ENCODE results near the gene SPAG4. TPM values are rescaled to one million over a fixed set of nuclear protein-coding genes. Genes with fewer than 3 reads are reported as not detected.

Gene SPAG4
- total RNA-seq, 1 experiment from 2014 or later, result 6.4 TPM

DNA sequence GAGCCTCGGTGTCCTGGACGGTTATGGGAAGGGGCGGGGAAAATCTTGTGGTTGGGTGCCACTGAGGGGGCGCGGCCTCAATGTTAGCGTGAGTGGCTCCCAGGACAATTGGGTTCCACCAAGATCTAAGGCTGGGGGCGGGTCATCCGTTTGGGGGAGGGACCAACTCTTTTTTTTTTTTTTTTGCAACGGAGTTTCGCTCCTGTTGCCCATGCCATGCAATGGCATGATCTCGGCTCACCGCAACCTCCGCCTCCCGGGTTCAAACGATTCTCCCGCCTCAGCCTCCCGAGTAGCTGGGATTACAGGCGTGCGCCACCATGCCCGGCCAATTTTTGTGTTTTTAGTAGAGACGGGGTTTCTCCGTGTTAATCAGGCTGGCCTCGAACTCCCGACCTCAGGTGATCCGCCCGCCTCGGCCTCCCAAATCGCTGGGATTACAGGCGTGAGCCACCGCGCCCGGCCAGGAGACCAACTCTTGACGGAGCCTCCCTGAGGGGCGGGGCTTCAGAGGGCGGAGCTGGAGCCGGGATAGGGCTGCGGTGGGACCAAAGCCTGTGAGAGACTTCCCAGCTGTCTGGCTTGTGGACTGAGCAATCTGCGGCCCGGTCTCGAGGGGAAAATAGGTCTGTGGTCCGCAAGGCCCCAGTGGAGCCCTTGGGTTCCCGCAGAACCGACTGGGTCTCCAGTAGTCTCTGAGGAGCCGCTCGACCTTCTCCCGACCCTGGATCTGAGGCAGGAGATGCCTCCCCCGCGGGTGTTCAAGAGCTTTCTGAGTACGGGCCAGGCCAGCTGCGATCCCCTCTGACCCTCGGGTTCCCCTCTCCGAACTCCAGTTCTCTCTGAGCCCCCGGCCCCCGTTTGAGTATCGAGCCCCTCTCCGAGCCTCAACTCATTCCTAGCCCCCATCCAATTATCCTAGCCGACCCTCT is 1.1 kb downstream of the SPAG4 start:
- H3K4me1 ChIP-seq (ENCODE audit: low read length), result peaks cover 49% of the 10 kb centered on the region
- H3K36me3 ChIP-seq (ENCODE audit: insufficient read depth, low read length), result no peaks in the 10 kb centered on the region
- H3K9ac ChIP-seq (ENCODE audit: low read length), result peak overlapping the region; percentile 66
- peak overlapping the region; percentile 74 for H3K4me3 ChIP-seq (ENCODE audit: low read length)
- no peak overlapping the region for H3K27ac ChIP-seq (ENCODE audit: low read length)
- H2AFZ ChIP-seq (ENCODE audit: low read length), result no peak overlapping the region; the same call in 1 of the 2 replicates
- no peaks in the 10 kb centered on the region for H3K9me2 ChIP-seq (replicated peaks; ENCODE audit: insufficient read depth, low read length)
- DNase-seq, result peak; percentile 71
- no peaks in the 10 kb centered on the region for H3K79me2 ChIP-seq (ENCODE audit: low read length)
- no peaks in the 10 kb centered on the region for H4K20me1 ChIP-seq (ENCODE audit: insufficient read depth, low read depth, low read length)
- H3K27me3 ChIP-seq (ENCODE audit: low read length), result no peaks in the 10 kb centered on the region
- no peaks in the 10 kb centered on the region for H3K9me3 ChIP-seq (ENCODE audit: low read length)
- H3K4me2 ChIP-seq (ENCODE audit: low read depth, low read length, poor library complexity, severe bottlenecking), result peak overlapping the region; percentile 90

DNA sequence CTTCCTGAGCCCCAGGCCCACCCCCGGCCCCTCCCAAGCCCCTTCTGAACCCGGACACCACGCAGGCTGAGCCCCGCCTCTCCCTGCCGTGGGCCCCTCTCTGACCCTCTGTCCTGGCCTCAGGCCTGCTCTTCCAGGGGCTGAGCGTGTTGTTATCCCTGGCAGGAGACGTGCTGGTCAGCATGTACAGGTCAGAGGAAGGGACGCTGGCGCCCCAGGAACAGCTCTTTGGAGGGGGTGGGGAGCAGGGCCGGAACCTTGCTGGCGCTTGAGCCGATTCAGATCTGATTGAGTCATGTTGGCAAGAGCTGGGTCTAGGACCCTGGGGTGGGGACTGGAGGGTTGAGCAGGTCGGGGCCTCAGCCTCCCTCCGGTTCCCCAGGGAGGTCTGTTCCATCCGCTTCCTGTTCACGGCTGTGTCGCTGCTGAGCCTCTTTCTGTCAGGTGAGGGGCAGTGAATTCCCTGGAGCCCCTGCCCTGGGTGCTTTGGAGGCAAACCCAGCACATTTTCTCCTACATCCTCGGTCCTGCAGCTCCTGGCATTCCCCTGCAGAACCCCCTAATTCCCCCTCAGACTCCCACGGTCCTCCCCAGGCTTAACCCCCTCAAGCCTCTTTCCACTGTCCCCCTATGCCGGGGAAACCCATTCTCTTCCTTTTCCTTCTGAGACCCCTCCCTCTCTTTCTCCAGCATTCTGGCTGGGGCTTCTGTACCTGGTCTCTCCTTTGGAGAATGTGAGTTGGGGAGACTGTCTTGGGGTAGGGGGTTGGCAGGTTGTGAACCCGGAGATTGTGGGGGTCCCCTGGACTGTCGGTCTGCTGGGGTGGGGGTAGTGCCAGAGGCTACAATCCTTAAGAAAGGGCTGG is 2.0 kb downstream of the SPAG4 start:
- H3K27me3 ChIP-seq (ENCODE audit: low read length), result no peaks in the 10 kb centered on the region
- peak overlapping the region; percentile 90 for H3K4me2 ChIP-seq (ENCODE audit: low read depth, low read length, poor library complexity, severe bottlenecking)
- H2AFZ ChIP-seq (ENCODE audit: low read length), result no peak overlapping the region; the same call in 1 of the 2 replicates
- H4K20me1 ChIP-seq (ENCODE audit: insufficient read depth, low read depth, low read length), result no peaks in the 10 kb centered on the region
- no peaks in the 10 kb centered on the region for H3K9me2 ChIP-seq (replicated peaks; ENCODE audit: insufficient read depth, low read length)
- H3K27ac ChIP-seq (ENCODE audit: low read length), result no peak overlapping the region
- H3K4me1 ChIP-seq (ENCODE audit: low read length), result peaks cover 49% of the 10 kb centered on the region
- H3K4me3 ChIP-seq (ENCODE audit: low read length), result peak overlapping the region; percentile 74
- H3K79me2 ChIP-seq (ENCODE audit: low read length), result no peaks in the 10 kb centered on the region
- H3K9ac ChIP-seq (ENCODE audit: low read length), result peak overlapping the region; percentile 66
- no peaks in the 10 kb centered on the region for H3K9me3 ChIP-seq (ENCODE audit: low read length)
- H3K36me3 ChIP-seq (ENCODE audit: insufficient read depth, low read length), result no peaks in the 10 kb centered on the region
- peak; percentile 87 for DNase-seq

DNA sequence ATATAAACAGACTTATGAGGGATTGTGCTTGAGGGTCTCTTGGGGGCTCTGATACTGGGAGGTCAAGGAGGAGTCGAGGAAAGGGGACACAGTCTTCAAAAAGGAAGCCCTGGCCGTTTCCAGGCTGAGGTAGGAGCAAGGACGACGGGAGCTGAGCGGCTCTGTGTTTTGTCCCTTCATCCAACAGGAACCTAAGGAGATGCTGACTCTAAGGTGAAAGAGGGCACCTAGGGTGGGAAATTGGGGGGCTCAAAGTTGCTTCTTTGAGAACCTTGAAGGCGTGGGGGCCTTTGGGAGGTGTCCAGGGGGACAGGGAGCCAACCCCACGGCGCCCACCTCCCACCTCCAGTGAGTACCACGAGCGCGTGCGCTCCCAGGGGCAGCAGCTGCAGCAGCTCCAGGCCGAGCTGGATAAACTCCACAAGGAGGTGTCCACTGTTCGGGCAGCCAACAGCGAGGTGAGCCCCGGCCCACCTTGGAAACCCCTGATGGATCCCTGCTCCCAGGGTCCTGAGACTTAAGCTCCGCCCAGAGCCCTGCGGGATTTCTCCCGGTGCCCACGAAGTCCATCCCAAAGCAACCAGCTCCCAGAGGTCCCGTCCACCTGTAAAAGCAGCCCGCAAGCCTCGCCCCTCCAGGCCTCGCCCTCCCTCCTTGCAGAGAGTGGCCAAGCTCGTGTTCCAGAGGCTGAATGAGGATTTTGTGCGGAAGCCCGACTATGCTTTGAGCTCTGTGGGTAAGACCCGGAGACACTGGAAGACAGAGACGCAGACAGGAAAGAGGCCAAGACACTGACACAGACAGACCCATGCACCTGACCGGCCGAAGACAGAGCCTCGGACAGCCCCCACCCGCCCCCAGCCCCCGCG is 2.9 kb downstream of the SPAG4 start:
- Histone ChIP-seq H3K27ac (ENCODE audit: low read length) (no peak overlapping the region), H3K27me3 (ENCODE audit: low read length) (no peaks in the 10 kb centered on the region), H3K36me3 (ENCODE audit: insufficient read depth, low read length) (no peaks in the 10 kb centered on the region), H4K20me1 (ENCODE audit: insufficient read depth, low read depth, low read length) (no peaks in the 10 kb centered on the region), H3K79me2 (ENCODE audit: low read length) (no peaks in the 10 kb centered on the region), H3K4me3 (ENCODE audit: low read length) (peak overlapping the region; percentile 74), H3K4me2 (ENCODE audit: low read depth, low read length, poor library complexity, severe bottlenecking) (peak overlapping the region; percentile 90), H3K9ac (ENCODE audit: low read length) (peak overlapping the region; percentile 66), H2AFZ (ENCODE audit: low read length) (0 out of 2 replicates have a peak overlapping the region, but pooled peaks have one; percentile 27), H3K9me2 (replicated peaks; ENCODE audit: insufficient read depth, low read length) (no peaks in the 10 kb centered on the region), H3K4me1 (ENCODE audit: low read length) (peaks cover 49% of the 10 kb centered on the region), H3K9me3 (ENCODE audit: low read length) (no peaks in the 10 kb centered on the region)
- DNase-seq, result peak; percentile 56

DNA sequence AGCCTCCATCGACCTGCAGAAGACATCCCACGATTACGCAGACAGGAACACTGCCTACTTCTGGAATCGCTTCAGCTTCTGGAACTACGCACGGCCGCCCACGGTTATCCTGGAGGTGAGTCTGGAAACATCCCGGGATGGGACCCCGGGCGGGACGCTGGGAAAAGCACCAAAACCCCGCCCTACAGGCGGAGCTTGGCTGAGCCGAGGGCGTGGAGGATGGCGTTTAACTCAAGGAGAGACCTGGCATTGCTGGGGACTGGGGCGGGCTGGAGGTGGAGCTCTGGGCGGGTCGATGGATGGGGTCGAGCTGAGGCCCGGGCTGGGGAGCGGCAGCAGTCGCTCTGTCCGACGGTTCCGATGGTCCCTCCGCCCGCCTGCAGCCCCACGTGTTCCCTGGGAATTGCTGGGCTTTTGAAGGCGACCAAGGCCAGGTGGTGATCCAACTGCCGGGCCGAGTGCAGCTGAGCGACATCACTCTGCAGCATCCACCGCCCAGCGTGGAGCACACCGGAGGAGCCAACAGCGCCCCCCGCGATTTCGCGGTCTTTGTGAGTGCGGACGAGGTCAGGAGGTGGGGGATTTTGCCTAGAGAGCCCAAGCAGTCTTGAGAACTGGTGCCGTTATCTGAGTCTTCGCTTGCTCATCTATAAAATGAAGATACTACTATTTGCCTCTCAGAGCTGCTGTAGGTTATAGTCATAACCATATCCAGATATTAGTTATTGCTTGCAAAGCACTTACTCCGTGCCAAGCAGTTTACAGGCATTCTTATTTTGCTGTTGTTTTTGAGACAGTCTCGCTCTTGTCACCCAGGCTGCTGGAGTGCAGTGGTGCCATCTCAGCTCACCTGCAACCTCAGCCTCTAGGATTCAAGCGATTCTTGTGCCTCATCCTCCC is 3.8 kb downstream of the SPAG4 start:
- H3K9me2 ChIP-seq (replicated peaks; ENCODE audit: insufficient read depth, low read length), result no peaks in the 10 kb centered on the region
- no peaks in the 10 kb centered on the region for H3K79me2 ChIP-seq (ENCODE audit: low read length)
- H3K9ac ChIP-seq (ENCODE audit: low read length), result peak overlapping the region; percentile 63
- no peaks in the 10 kb centered on the region for H3K9me3 ChIP-seq (ENCODE audit: low read length)
- H3K36me3 ChIP-seq (ENCODE audit: insufficient read depth, low read length), result no peaks in the 10 kb centered on the region
- no peaks in the 10 kb centered on the region for H3K27me3 ChIP-seq (ENCODE audit: low read length)
- 0 out of 2 replicates have a peak overlapping the region, but pooled peaks have one; percentile 1 for H3K27ac ChIP-seq (ENCODE audit: low read length)
- peak overlapping the region; percentile 90 for H3K4me2 ChIP-seq (ENCODE audit: low read depth, low read length, poor library complexity, severe bottlenecking)
- H4K20me1 ChIP-seq (ENCODE audit: insufficient read depth, low read depth, low read length), result no peaks in the 10 kb centered on the region
- DNase-seq, result peak; percentile 94
- H3K4me3 ChIP-seq (ENCODE audit: low read length), result peak overlapping the region; percentile 74
- peak overlapping the region; percentile 87; the same call in 1 of the 2 replicates for H2AFZ ChIP-seq (ENCODE audit: low read length)
- peaks cover 49% of the 10 kb centered on the region for H3K4me1 ChIP-seq (ENCODE audit: low read length)

DNA sequence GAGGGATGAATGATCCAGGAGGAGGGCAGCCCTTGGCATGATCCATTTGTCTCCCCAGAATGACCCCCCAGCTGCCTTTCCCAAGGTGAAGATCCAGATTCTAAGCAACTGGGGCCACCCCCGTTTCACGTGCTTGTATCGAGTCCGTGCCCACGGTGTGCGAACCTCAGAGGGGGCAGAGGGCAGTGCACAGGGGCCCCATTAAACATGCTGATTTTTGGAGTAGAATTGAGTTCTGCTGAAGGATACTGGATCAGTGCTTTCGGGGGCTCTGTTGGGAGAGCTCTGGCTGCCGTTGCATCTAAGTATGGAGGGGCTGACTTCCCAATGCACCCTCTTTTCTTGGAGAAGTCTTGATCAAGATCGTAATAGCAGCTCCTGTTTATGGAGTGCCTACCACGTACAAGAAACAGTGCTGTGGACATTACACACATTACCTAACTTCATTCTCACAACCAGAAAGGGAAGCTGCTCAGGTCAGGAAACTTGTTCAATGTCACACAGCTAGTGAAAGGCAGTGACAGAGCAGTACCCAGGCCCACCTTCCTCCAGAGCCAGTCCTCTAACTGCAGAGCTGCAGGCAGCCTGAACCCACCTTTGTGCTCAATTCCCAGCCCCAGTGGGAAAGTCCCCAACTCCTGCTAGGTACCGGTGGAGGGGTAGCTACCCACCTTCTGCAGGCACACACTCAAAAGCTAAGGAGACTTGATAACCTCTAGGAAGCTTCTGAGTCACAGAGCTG is 5.4 kb downstream of the SPAG4 start:
- no peak for DNase-seq
- H4K20me1 ChIP-seq (ENCODE audit: insufficient read depth, low read depth, low read length), result no peaks in the 10 kb centered on the region
- peaks cover 8% of the 10 kb centered on the region; the same call in 1 of the 2 replicates for H3K36me3 ChIP-seq (ENCODE audit: insufficient read depth, low read length)
- no peak overlapping the region for H3K27ac ChIP-seq (ENCODE audit: low read length)
- no peak overlapping the region for H3K4me2 ChIP-seq (ENCODE audit: low read depth, low read length, poor library complexity, severe bottlenecking)
- H3K79me2 ChIP-seq (ENCODE audit: low read length), result no peaks in the 10 kb centered on the region
- H3K9me2 ChIP-seq (replicated peaks; ENCODE audit: insufficient read depth, low read length), result no peaks in the 10 kb centered on the region
- H3K9me3 ChIP-seq (ENCODE audit: low read length), result no peaks in the 10 kb centered on the region
- H3K27me3 ChIP-seq (ENCODE audit: low read length), result no peaks in the 10 kb centered on the region
- H3K4me3 ChIP-seq (ENCODE audit: low read length), result no peak overlapping the region
- peaks cover 42% of the 10 kb centered on the region for H3K4me1 ChIP-seq (ENCODE audit: low read length)
- H3K9ac ChIP-seq (ENCODE audit: low read length), result no peak overlapping the region
- no peak overlapping the region for H2AFZ ChIP-seq (ENCODE audit: low read length)

DNA sequence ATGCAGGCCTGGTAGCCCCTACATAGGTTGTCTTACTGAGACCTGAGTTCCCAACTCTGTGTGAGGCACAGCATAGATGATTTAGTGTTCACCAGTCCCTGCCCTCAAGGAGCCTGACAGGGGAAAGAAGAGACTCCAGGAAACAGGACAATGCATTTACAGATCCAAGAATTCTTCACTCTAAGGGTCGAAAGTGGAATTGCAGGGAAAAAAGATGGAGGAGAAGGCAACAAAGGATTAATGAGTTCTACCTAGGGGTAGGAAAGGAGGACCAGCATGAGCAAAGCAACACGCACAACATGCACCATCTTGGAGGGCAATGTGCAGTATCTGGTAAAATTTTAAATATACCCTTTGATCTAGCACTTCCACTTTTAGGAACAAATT is 5.9 kb downstream of the SPAG4 start:
- Histone ChIP-seq H3K79me2 (ENCODE audit: low read length) (no peaks in the 10 kb centered on the region), H3K4me2 (ENCODE audit: low read depth, low read length, poor library complexity, severe bottlenecking) (no peak overlapping the region), H3K9me2 (replicated peaks; ENCODE audit: insufficient read depth, low read length) (no peaks in the 10 kb centered on the region), H3K9ac (ENCODE audit: low read length) (no peak overlapping the region), H3K27me3 (ENCODE audit: low read length) (no peaks in the 10 kb centered on the region), H3K9me3 (ENCODE audit: low read length) (no peaks in the 10 kb centered on the region), H3K4me1 (ENCODE audit: low read length) (peaks cover 40% of the 10 kb centered on the region), H3K36me3 (ENCODE audit: insufficient read depth, low read length) (peaks cover 13% of the 10 kb centered on the region; the same call in 1 of the 2 replicates), H2AFZ (ENCODE audit: low read length) (no peak overlapping the region), H4K20me1 (ENCODE audit: insufficient read depth, low read depth, low read length) (no peaks in the 10 kb centered on the region), H3K4me3 (ENCODE audit: low read length) (no peak overlapping the region), H3K27ac (ENCODE audit: low read length) (no peak overlapping the region)
- DNase-seq, result no peak

Measured in Karpas-422 (cell line).